CD4-positive, alpha-beta memory T cell (primary cell): ENCODE data around the gene NTNG2. TPM values are rescaled to one million over a fixed set of nuclear protein-coding genes. Genes with fewer than 3 reads are reported as not detected.

ENCODE experiments used
- CTCF ChIA-PET: fragments of 350-600 bp; sonication (Branson Sonifier 250); formaldehyde crosslinking; loops from one replicate; lab custom pipeline; 2021; ENCODE audit warnings: inconsistent platforms; ENCODE audit not compliant: partially characterized antibody; lab: Charles Lee
- POLR2A ChIA-PET: fragments of 350-600 bp; sonication (Branson Sonifier 250); formaldehyde crosslinking; loops from one replicate; lab custom pipeline; 2021; ENCODE audit not compliant: partially characterized antibody; lab: Charles Lee
- DNase-seq, 5 donors: peaks; one replicate each; pipeline versions ENCODE4 v3.0.0 to v3.0.0-alpha.2; 2020 to 2022; ENCODE audit warnings: mixed read lengths in 1 of 5
- H3K27ac ChIP-seq: one replicate; pipeline ENCODE4 v1.7.0; 2013; ENCODE audit warnings: low read depth, low read length
- H3K27me3 ChIP-seq: 2 replicates; pipeline ENCODE4 v1.7.0; 2013; ENCODE audit warnings: mild to moderate bottlenecking, low read length, moderate library complexity; ENCODE audit not compliant: insufficient read depth
- H3K36me3 ChIP-seq: 2 replicates; pipeline ENCODE4 v1.7.0; 2013; ENCODE audit warnings: mild to moderate bottlenecking, low read length, moderate library complexity; ENCODE audit not compliant: insufficient read depth
- H3K4me1 ChIP-seq: 2 replicates; pipeline ENCODE4 v1.7.0; 2013; ENCODE audit warnings: mild to moderate bottlenecking, low read length, moderate library complexity; ENCODE audit not compliant: insufficient read depth
- H3K4me3 ChIP-seq, 2 donors: one replicate each; pipeline ENCODE4 v1.7.0; 2013; ENCODE audit warnings: low read length in 2 of 2, mild to moderate bottlenecking in 1 of 2
- H3K9me3 ChIP-seq, 2 donors: one replicate each; pipeline ENCODE4 v1.7.0; 2013; ENCODE audit warnings: low read length in 2 of 2, control low read depth in 1 of 2; ENCODE audit not compliant: control insufficient read depth in 1 of 2
- H3K27ac Mint-ChIP-seq, 7 donors: one replicate each; pipeline ENCODE4 v1.8.0; 2020 to 2021; ENCODE audit warnings: mixed read lengths in 7 of 7, mild to moderate bottlenecking in 6 of 7, inconsistent platforms in 3 of 7, moderate library complexity in 3 of 7
- H3K27me3 Mint-ChIP-seq, 2 donors: one replicate each; pipeline ENCODE4 v1.8.0; 2020 to 2021; ENCODE audit warnings: mixed read lengths in 2 of 2
- H3K36me3 Mint-ChIP-seq, 2 donors: one replicate each; pipeline ENCODE4 v1.8.0; 2020 to 2021; ENCODE audit warnings: mixed read lengths in 2 of 2, inconsistent platforms in 1 of 2, mild to moderate bottlenecking in 1 of 2
- H3K4me1 Mint-ChIP-seq, 4 donors: one replicate each; pipeline ENCODE4 v1.8.0; 2020 to 2021; ENCODE audit warnings: mixed read lengths in 4 of 4, mild to moderate bottlenecking in 1 of 4
- H3K4me3 Mint-ChIP-seq, 8 donors: one replicate each; pipeline ENCODE4 v1.8.0; 2020 to 2021; ENCODE audit warnings: mixed read lengths in 8 of 8, mild to moderate bottlenecking in 7 of 8, moderate library complexity in 6 of 8, inconsistent platforms in 3 of 8
- H3K9me3 Mint-ChIP-seq, 8 donors: one replicate each; pipeline ENCODE4 v1.8.0; 2020 to 2021; ENCODE audit warnings: mixed read lengths in 8 of 8, mild to moderate bottlenecking in 5 of 8, inconsistent platforms in 3 of 8, moderate library complexity in 1 of 8
- intact Hi-C: fragments of 100-400 bp; cut with micrococcal nuclease; formaldehyde crosslinking; loops from one replicate; pipeline ENCODE4 v1.15.1; 2023
- polyA plus RNA-seq, 2 donors: library from polyadenylated mRNA; unstranded; fragments of 300-500 nt; fragmentation: Illumina TruSeq; gene quantifications; one replicate each; pipeline ENCODE4 v1.2.3, GENCODE V29; 2021
- total RNA-seq, 2 experiments: library from RNA; stranded (reverse); gene quantifications; one replicate each; pipeline ENCODE4 v1.2.3, GENCODE V29; 2021

NTNG2 gene
- total and polyA plus RNA-seq, 4 experiments from 2014 or later: 1.0 to 8.8 (median 3.6) TPM

- intact Hi-C loops: no loop called here
- H3K4me1 ChIP-seq: no peaks in the 10 kb centered on the region
- no peak overlapping the region for H3K4me3 Mint-ChIP-seq
- no peak overlapping the region for H3K27ac ChIP-seq
- H3K9me3 Mint-ChIP-seq: no peaks in the 10 kb centered on the region
- peaks cover 18 to 19% of the 10 kb centered on the region in 2 donors for H3K27me3 Mint-ChIP-seq
- H3K4me1 Mint-ChIP-seq: no peaks in the 10 kb centered on the region
- DNase-seq: no peak
- H3K4me3 ChIP-seq: no peak overlapping the region
- no peaks in the 10 kb centered on the region for H3K9me3 ChIP-seq
- peaks cover 5% of the 10 kb centered on the region for H3K27me3 ChIP-seq
- H3K36me3 ChIP-seq: no peaks in the 10 kb centered on the region
- ChIA-PET POLR2A (interaction anchor here (1.5 kb wide), 1 partner anchor 10 kb away, joined by 3 read pairs; the partner anchor contains the start of gene NTNG2), CTCF (interaction anchor here (1.2 to 6.2 kb wide), 7 partner anchors 10 to 88 kb away, joined by 4 to 69 read pairs (median 8); partner anchors contain the start of gene NTNG2)
- H3K27ac Mint-ChIP-seq: no peak overlapping the region
- no peaks in the 10 kb centered on the region for H3K36me3 Mint-ChIP-seq
Observed at GRCh38 chr9:132171702-132172101, 9.8 kb downstream of the NTNG2 start.

DNA sequence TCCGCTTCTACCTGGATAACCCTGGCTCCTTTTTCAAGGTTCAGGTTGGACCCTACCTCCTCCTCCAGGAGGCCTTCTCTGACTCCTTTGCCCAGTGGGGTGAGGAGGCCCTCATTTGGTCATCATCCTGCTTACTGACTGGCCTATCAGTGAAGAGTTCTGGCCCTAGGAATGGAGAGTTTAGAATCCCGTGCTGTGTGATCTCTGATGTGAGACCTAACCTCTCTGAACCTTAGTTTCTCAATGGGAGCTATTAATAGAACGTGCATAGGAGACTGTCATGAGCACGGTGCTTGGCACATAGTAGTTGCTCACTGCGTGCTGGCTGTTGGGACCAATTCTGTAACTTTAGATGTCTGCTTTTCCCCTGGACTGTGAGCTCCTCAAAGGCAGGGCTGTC, 10.3 kb downstream of the NTNG2 start:
- Mint-ChIP-seq H3K36me3 (no peaks in the 10 kb centered on the region), H3K4me1 (no peaks in the 10 kb centered on the region), H3K9me3 (no peaks in the 10 kb centered on the region), H3K4me3 (no peak overlapping the region), H3K27me3 (peaks cover 16 to 17% of the 10 kb centered on the region in 2 donors), H3K27ac (no peak overlapping the region)
- Histone ChIP-seq H3K27me3 (peaks cover 1% of the 10 kb centered on the region), H3K36me3 (no peaks in the 10 kb centered on the region), H3K9me3 (no peaks in the 10 kb centered on the region), H3K4me3 (no peak overlapping the region), H3K27ac (no peak overlapping the region), H3K4me1 (no peaks in the 10 kb centered on the region)
- no peak for DNase-seq
- POLR2A ChIA-PET: no interaction called here
- CTCF ChIA-PET: interaction anchor here (1.8 to 6.2 kb wide), 3 partner anchors 61 to 87 kb away, joined by 4 to 69 read pairs (median 10); no protein-coding TSS in a partner anchor
- intact Hi-C loops: no loop called here

GRCh38 chr9:132175431-132175830, 13.6 kb downstream of the NTNG2 start:
- no peak overlapping the region for H3K4me3 ChIP-seq
- H3K27ac ChIP-seq: no peak overlapping the region
- Mint-ChIP-seq H3K27me3 (peaks cover 4 to 8% of the 10 kb centered on the region in 2 donors), H3K9me3 (no peaks in the 10 kb centered on the region), H3K27ac (no peak overlapping the region), H3K4me1 (no peaks in the 10 kb centered on the region), H3K36me3 (no peaks in the 10 kb centered on the region), H3K4me3 (no peak overlapping the region)
- no peaks in the 10 kb centered on the region for H3K4me1 ChIP-seq
- no peak for DNase-seq
- no peaks in the 10 kb centered on the region for H3K27me3 ChIP-seq
- POLR2A ChIA-PET: no interaction called here
- intact Hi-C loops: no loop called here
- no peaks in the 10 kb centered on the region for H3K9me3 ChIP-seq
- H3K36me3 ChIP-seq: no peaks in the 10 kb centered on the region
- CTCF ChIA-PET: no interaction called here

GRCh38 chr9:132176338-132176737, 14.5 kb downstream of the NTNG2 start:
- CTCF ChIA-PET: no interaction called here

GRCh38 chr9:132181796-132182313, 20.0 kb downstream of the NTNG2 start:
- CTCF ChIA-PET: no interaction called here

More at GRCh38 chr9:132176338-132176737, 14.5 kb downstream of the NTNG2 start:
- H3K27ac ChIP-seq: no peak overlapping the region
- Mint-ChIP-seq H3K9me3 (no peaks in the 10 kb centered on the region), H3K27me3 (peaks cover 3 to 11% of the 10 kb centered on the region in 2 donors), H3K27ac (no peak overlapping the region), H3K4me3 (no peak overlapping the region), H3K36me3 (no peaks in the 10 kb centered on the region), H3K4me1 (no peaks in the 10 kb centered on the region)
- no peaks in the 10 kb centered on the region for H3K4me1 ChIP-seq
- POLR2A ChIA-PET: no interaction called here
- H3K27me3 ChIP-seq: no peaks in the 10 kb centered on the region
- DNase-seq: no peak
- H3K36me3 ChIP-seq: no peaks in the 10 kb centered on the region
- H3K9me3 ChIP-seq: no peaks in the 10 kb centered on the region
- intact Hi-C loops: no loop called here
- H3K4me3 ChIP-seq: no peak overlapping the region

GRCh38 chr9:132182314-132183091, 20.6 kb downstream of the NTNG2 start:
- no peaks in the 10 kb centered on the region for H3K4me1 Mint-ChIP-seq
- H3K36me3 Mint-ChIP-seq: no peaks in the 10 kb centered on the region
- Histone ChIP-seq H3K4me1 (no peaks in the 10 kb centered on the region), H3K36me3 (no peaks in the 10 kb centered on the region), H3K9me3 (no peaks in the 10 kb centered on the region), H3K27ac (no peak overlapping the region), H3K27me3 (peaks cover 8% of the 10 kb centered on the region), H3K4me3 (no peak overlapping the region)
- H3K9me3 Mint-ChIP-seq: peaks cover 0 to 1% (median 0%) of the 10 kb centered on the region in 8 donors
- ChIA-PET POLR2A (no interaction called here), CTCF (no interaction called here)
- no peak overlapping the region for H3K27ac Mint-ChIP-seq
- DNase-seq: no peak
- peaks cover 9 to 18% of the 10 kb centered on the region in 2 donors for H3K27me3 Mint-ChIP-seq
- intact Hi-C loops: no loop called here
- no peak overlapping the region for H3K4me3 Mint-ChIP-seq

More at GRCh38 chr9:132181796-132182313, 20.0 kb downstream of the NTNG2 start:
- intact Hi-C loops: no loop called here
- no peak overlapping the region for H3K27ac Mint-ChIP-seq
- peaks cover 8 to 16% of the 10 kb centered on the region in 2 donors for H3K27me3 Mint-ChIP-seq
- H3K27me3 ChIP-seq: peaks cover 8% of the 10 kb centered on the region
- peaks cover 0 to 1% (median 0%) of the 10 kb centered on the region in 8 donors for H3K9me3 Mint-ChIP-seq
- no peaks in the 10 kb centered on the region for H3K36me3 Mint-ChIP-seq
- H3K4me3 ChIP-seq: no peak overlapping the region
- H3K9me3 ChIP-seq: no peaks in the 10 kb centered on the region
- H3K36me3 ChIP-seq: no peaks in the 10 kb centered on the region
- no peak for DNase-seq
- POLR2A ChIA-PET: no interaction called here
- H3K4me1 ChIP-seq: no peaks in the 10 kb centered on the region
- H3K27ac ChIP-seq: no peak overlapping the region
- no peak overlapping the region for H3K4me3 Mint-ChIP-seq
- no peaks in the 10 kb centered on the region for H3K4me1 Mint-ChIP-seq

DNA sequence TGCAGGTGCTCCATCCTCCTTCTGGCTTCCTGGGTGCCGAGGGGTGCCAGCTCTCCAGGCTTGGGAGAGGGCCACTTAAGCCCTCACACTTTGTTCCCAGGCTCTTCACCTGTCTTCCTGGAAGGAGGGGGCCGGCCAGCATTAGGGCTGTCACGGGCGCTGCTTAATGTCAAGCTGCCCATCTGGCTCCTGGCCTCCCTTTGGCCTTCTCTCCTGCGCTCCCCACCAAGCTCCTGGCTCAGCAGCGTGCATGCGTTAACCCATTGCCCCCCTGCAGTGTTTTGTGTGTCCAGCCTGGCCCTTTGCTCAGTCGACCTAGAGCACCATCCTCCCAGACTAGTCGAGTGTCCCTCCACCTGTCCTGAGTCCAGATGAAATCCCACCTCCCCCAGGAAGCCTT, 21.3 kb downstream of the NTNG2 start:
- H3K27ac ChIP-seq: no peak overlapping the region
- CTCF ChIA-PET: no interaction called here

More for the DNA sequence above, 21.3 kb downstream of the NTNG2 start:
- Histone ChIP-seq H3K9me3 (no peaks in the 10 kb centered on the region), H3K4me1 (no peaks in the 10 kb centered on the region), H3K36me3 (no peaks in the 10 kb centered on the region), H3K27me3 (peaks cover 8% of the 10 kb centered on the region), H3K4me3 (no peak overlapping the region)
- intact Hi-C loops: no loop called here
- POLR2A ChIA-PET: no interaction called here
- Mint-ChIP-seq H3K36me3 (no peaks in the 10 kb centered on the region), H3K4me1 (no peaks in the 10 kb centered on the region), H3K27me3 (peaks cover 11 to 17% of the 10 kb centered on the region in 2 donors), H3K9me3 (peaks cover 0 to 1% (median 0%) of the 10 kb centered on the region in 8 donors), H3K27ac (no peak overlapping the region), H3K4me3 (no peak overlapping the region)
- DNase-seq: no peak
